ENCODE results near the gene GET4.

The GET4 gene

DNA sequence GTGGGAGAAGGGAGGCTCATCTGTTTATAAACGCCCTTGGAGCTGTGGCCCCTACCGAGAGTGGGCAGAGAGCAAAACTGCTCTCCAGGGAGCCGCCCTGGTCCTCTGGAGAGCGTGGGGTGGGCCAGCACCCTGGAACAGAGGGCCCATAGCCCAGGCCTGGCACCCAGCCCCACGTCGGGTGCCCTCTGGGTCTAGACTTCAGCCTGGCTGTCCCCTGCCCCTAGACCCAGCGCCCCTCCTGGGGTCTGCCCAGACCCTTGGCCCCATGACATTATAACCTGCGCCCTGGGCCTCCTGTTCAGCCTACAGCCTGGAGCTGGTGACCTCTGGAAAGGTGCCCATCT is 24.7 kb downstream of the GET4 start:
- in situ Hi-C loops (cut with MboI; ENCODE audit: low pct_unique_long_range_greater_than_20kb, low sequenced_read_pairs, unreplicated experiment) = no loop called here
- no peak for DNase-seq (ENCODE audit: low spot score)
- TF ChIP-seq, protein P1, sequence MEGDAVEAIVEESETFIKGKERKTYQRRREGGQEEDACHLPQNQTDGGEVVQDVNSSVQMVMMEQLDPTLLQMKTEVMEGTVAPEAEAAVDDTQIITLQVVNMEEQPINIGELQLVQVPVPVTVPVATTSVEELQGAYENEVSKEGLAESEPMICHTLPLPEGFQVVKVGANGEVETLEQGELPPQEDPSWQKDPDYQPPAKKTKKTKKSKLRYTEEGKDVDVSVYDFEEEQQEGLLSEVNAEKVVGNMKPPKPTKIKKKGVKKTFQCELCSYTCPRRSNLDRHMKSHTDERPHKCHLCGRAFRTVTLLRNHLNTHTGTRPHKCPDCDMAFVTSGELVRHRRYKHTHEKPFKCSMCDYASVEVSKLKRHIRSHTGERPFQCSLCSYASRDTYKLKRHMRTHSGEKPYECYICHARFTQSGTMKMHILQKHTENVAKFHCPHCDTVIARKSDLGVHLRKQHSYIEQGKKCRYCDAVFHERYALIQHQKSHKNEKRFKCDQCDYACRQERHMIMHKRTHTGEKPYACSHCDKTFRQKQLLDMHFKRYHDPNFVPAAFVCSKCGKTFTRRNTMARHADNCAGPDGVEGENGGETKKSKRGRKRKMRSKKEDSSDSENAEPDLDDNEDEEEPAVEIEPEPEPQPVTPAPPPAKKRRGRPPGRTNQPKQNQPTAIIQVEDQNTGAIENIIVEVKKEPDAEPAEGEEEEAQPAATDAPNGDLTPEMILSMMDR (IDR thresholded peaks at IDR 0.05; ENCODE audit: extremely low read depth, insufficient read depth, missing control alignments) = no peak

DNA sequence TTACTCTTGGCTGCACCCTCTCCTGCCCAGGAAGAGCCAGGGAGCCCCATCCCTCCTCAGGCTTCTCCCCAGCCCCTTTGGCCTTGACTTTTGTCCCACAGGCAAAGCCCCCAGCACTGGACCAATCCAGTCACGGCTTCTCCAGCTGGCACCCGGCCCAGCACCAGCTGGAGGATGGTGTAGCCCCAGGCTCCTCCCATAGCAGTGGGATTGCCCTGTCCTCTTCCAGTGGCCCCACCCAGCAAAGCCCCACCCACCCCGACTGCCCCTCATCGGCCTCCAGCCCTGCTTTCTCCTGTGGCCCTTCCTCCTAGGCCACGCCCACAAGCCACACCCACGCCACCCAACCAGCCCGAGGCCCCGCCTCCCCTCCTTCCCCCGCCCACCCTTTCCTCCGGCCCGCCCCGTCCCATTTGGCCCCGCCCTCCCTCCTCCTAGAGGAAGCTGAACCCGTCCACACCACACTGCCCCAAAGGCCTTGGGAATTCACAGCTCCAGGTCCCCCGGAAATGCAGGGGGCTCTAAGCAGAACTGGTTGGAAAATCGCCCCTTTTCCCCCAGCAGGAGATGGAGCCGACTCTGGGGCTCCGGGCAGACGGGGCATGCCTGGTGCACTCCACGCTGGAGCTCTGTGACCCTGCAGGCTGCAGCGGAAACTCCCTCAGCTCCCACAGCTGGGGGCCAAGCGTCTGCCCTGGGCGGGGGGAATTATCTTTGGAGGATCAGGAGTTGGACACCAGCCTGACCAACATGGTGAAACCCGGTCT is 25.2 kb downstream of the GET4 start:
- in situ Hi-C loops (cut with MboI; ENCODE audit: low pct_unique_long_range_greater_than_20kb, low sequenced_read_pairs, unreplicated experiment) = no loop called here
- peak; percentile 89 for DNase-seq (ENCODE audit: low spot score)
- TF ChIP-seq, protein P1 (IDR thresholded peaks at IDR 0.05; ENCODE audit: extremely low read depth, insufficient read depth, missing control alignments) = no peak

DNA sequence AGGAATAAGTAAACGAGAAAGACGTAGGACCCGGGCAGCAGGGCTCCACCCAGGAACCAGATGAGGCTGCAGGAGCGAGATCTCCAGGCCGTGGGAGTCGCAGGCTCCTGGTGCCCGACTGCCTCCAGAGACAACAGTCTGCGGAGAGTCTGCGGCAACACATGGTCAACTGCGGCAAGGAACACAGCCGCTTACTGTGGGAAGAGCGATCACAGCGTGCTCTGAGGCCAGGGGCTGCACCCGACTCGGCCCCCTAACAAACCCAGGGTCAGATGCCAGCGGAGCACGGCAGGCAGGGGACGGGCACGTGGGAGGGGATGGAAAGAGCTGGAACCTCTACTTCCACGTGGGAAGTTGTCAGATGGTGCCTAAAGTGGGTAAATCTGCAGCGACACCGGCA is 26.6 kb downstream of the GET4 start:
- in situ Hi-C loops (cut with MboI; ENCODE audit: low pct_unique_long_range_greater_than_20kb, low sequenced_read_pairs, unreplicated experiment) = no loop called here
- TF ChIP-seq, protein P1 (IDR thresholded peaks at IDR 0.05; ENCODE audit: extremely low read depth, insufficient read depth, missing control alignments) = no peak
- no peak for DNase-seq (ENCODE audit: low spot score)

DNA sequence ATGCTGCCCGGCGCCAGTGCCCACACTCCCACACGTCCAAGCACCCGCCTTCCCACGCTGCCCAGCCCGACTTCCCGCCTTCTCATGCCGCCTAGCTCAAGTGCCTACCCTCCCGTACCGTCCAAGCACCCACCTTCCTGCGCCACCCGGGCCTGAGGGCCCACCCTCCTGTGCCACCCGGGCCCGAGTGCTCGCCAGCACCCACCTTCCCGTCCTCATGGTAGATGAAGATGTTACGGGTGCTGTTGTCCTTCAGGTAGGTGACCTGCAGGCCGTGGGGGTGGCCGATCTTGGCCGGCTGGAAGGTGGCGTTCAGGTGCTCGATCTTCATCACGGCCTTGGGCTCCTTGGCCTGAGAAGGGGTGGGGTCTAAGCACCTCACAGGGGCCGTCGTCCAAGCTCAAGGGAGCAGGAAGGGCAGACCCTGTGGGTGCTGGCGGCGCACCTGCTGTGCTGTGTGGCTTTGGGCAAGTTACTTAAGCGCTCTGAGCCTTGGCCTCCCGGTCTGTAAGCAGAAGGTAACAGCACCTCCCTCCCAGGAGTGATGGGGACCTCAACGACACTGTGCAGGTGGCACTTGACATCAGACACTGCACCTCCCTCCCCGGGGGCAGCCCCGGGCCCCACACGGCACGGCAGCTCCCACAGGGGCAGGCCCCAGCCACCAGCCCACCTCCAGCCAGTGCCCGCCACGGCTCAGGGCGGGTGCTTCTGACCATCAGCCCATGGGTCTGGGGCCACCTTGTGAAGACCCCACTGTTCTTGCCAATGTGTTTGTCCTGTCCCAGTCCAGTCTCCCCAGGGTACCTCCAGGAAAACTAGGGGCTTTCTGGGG is 27.8 kb downstream of the GET4 start:
- in situ Hi-C loops (cut with MboI; ENCODE audit: low pct_unique_long_range_greater_than_20kb, low sequenced_read_pairs, unreplicated experiment) = no loop called here
- DNase-seq (ENCODE audit: low spot score) = no peak
- TF ChIP-seq, protein P1 (IDR thresholded peaks at IDR 0.05; ENCODE audit: extremely low read depth, insufficient read depth, missing control alignments) = no peak

DNA sequence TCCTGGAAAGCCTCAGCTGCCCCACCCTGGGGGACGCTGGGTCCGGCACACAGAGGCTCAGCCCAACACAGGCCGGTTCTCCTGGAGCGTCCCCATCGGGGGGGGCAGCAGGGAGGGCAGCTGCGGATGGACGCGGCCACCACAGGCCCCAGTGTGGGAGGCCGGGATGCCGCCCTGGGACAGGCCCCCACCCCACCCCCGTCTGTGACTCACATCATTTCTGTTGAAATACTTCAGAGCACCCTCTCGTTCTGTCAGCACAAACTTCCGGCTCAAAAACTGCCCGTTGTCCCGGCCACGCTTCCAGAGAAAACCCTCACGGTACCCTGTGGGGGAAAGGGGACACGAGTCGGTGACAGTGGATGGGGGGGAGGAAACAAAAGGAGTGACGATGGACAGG is 28.5 kb downstream of the GET4 start:
- no peak for DNase-seq (ENCODE audit: low spot score)
- in situ Hi-C loops (cut with MboI; ENCODE audit: low pct_unique_long_range_greater_than_20kb, low sequenced_read_pairs, unreplicated experiment) = no loop called here
- TF ChIP-seq, protein P1 (IDR thresholded peaks at IDR 0.05; ENCODE audit: extremely low read depth, insufficient read depth, missing control alignments) = no peak

DNA sequence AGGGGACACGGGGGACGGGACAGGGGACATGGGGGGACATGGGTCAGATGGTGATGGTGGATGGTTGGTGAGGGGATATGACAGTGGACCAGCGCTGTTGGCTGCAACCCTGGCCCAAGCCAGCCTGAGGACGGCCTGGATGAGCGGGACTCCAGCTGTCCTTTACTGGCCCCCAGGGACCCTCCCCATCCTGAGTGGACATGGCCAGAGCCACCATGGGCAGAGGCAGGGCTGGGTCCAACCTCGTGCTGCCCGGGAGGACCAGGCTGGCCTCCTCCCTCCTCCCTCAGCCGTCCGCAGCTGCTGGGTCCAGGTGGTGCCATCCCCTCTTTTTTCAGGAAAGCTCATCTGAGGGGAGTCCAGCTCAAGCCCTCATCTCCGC is 30.4 kb downstream of the GET4 start:
- TF ChIP-seq, protein P1 (IDR thresholded peaks at IDR 0.05; ENCODE audit: extremely low read depth, insufficient read depth, missing control alignments) = no peak
- no peak for DNase-seq (ENCODE audit: low spot score)
- in situ Hi-C loops (cut with MboI; ENCODE audit: low pct_unique_long_range_greater_than_20kb, low sequenced_read_pairs, unreplicated experiment) = no loop called here
